Measurements from ENCODE around the gene ZNF474.

The ZNF474 gene

DNA sequence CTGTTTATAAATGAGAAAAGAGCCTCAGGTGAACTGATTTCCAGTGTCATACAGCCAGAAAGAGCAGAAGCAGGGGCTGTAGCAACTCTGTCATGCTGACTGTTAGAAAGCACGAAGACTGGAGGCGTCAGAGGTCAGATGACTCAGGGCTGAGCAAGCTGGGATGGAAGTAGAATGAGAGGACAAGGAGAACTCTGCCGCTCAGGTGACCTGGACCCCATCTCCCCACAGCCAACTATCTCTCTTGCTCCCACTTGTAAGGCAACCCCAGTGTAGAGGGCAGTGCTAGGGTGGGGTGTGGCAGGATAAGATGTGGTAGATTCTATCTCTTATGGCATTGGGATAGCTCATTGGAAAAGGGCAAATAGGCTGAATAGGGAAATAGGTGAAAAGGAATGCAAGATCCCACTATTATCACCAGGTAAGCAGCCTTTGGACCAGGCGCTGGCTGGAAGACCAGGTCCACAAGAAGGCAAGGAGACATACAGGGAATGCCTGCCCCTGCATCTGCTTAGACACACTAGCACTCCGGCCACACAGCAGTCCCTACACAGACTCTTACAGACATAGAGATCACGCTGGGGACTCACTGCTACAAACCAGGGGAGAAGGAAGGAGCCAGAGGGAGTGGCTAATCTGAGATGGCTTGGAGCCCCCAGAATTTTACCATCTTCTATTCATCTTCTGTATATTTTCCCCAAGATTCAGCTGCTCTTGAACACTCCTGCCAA lies 30.1 kb upstream of the ZNF474 start:
- Histone ChIP-seq H3K36me3 (ENCODE audit: control insufficient read depth in 2 of 2, insufficient read depth in 2 of 2, low read length in 2 of 2) (no peaks in the 10 kb centered on the region), H3K9me3 (ENCODE audit: control insufficient read depth in 2 of 2, low read length in 2 of 2) (no peaks in the 10 kb centered on the region), H3K9ac (ENCODE audit: low read depth in 1 of 2, low read length in 2 of 2) (no peak overlapping the region), H3K4me3 (ENCODE audit: low read length in 2 of 2) (no peak overlapping the region), H3K4me1 (ENCODE audit: control insufficient read depth in 2 of 2, insufficient read depth in 2 of 2, low read length in 2 of 2) (no peaks in the 10 kb centered on the region), H3K27me3 (ENCODE audit: control insufficient read depth in 2 of 2, insufficient read depth in 2 of 2, low read length in 2 of 2) (no peaks in the 10 kb centered on the region), H3K27ac (ENCODE audit: low read depth in 2 of 2, low read length in 2 of 2) (no peak overlapping the region)

DNA sequence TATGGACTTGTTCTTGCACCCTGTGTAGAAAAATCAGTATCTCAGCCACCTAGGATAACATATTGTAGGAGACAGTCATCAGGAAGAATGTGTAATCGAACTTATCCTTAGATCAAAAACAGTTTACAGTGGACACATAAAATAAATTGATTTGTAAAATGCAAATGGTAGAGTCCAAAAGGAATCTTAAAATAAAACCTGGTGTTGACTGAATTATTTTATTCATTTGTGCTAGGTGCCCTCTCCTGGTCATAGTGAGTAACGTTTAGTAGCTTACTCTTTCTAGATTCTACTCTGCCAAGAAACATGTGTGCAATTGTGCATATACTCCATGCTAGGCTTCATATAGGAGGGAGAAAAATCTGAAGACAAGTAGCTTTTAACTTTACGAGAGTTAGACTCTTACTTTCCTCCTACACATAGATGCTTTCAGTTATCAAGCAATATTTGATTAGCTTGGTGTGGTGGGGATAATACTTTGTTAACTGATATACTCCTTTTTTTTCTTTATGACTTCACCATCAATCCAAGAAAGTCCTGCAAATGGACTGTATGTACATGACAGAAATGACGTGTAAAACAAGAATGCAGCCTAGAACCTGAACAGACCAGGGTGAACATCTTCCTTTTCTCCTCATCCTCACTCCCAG lies 27.6 kb upstream of the ZNF474 start:
- no peaks in the 10 kb centered on the region for H3K27me3 ChIP-seq (ENCODE audit: control insufficient read depth in 2 of 2, insufficient read depth in 2 of 2, low read length in 2 of 2)
- no peaks in the 10 kb centered on the region for H3K36me3 ChIP-seq (ENCODE audit: control insufficient read depth in 2 of 2, insufficient read depth in 2 of 2, low read length in 2 of 2)
- no peak overlapping the region for H3K27ac ChIP-seq (ENCODE audit: low read depth in 2 of 2, low read length in 2 of 2)
- H3K9me3 ChIP-seq (ENCODE audit: control insufficient read depth in 2 of 2, low read length in 2 of 2) = no peaks in the 10 kb centered on the region
- H3K4me1 ChIP-seq (ENCODE audit: control insufficient read depth in 2 of 2, insufficient read depth in 2 of 2, low read length in 2 of 2) = no peaks in the 10 kb centered on the region
- H3K4me3 ChIP-seq (ENCODE audit: low read length in 2 of 2) = no peak overlapping the region
- no peak overlapping the region for H3K9ac ChIP-seq (ENCODE audit: low read depth in 1 of 2, low read length in 2 of 2)

DNA sequence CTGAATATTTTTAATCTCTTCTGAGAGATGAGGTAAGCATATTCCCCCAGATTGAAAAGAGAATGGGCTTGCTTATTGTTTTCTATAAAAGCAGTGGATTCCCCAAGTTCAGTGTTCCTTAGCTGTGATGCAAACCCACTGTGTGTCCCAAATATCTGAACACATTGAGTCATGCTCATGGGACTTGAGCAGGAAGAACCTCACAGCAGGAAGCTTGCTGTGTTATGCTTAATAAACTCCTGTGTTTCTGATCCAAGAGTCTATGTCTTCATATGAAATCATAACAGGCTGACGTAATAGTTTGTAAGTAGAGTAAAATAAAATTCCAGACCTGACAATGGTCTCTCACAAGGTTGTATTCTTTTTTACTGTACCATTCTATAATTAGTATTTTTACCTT lies 26.5 kb upstream of the ZNF474 start:
- H3K27ac ChIP-seq (ENCODE audit: low read depth in 2 of 2, low read length in 2 of 2) = no peak overlapping the region
- no peaks in the 10 kb centered on the region for H3K9me3 ChIP-seq (ENCODE audit: control insufficient read depth in 2 of 2, low read length in 2 of 2)
- H3K4me3 ChIP-seq (ENCODE audit: low read length in 2 of 2) = no peak overlapping the region
- no peaks in the 10 kb centered on the region for H3K27me3 ChIP-seq (ENCODE audit: control insufficient read depth in 2 of 2, insufficient read depth in 2 of 2, low read length in 2 of 2)
- no peaks in the 10 kb centered on the region for H3K36me3 ChIP-seq (ENCODE audit: control insufficient read depth in 2 of 2, insufficient read depth in 2 of 2, low read length in 2 of 2)
- H3K9ac ChIP-seq (ENCODE audit: low read depth in 1 of 2, low read length in 2 of 2) = no peak overlapping the region
- no peaks in the 10 kb centered on the region for H3K4me1 ChIP-seq (ENCODE audit: control insufficient read depth in 2 of 2, insufficient read depth in 2 of 2, low read length in 2 of 2)

DNA sequence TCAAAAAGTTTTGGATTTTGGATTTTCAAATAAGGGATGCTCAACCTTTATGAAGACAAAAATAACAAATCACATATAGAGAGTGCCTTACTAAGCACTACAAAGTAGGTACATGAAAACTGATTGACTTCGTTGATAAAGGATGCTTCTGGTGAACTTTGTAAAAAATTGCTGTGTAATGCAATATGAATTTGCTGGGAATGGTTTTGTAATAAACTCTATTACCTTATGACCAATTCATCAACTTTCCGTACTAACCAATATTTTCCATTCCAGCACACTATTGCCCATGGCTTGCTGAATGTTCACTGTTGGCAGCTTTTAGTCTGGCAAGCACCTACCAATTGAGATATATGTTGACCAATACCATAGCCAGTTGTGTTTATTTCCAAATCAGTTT lies 23.4 kb upstream of the ZNF474 start:
- Histone ChIP-seq H3K4me1 (ENCODE audit: control insufficient read depth in 2 of 2, insufficient read depth in 2 of 2, low read length in 2 of 2) (no peaks in the 10 kb centered on the region), H3K9me3 (ENCODE audit: control insufficient read depth in 2 of 2, low read length in 2 of 2) (no peaks in the 10 kb centered on the region), H3K4me3 (ENCODE audit: low read length in 2 of 2) (no peak overlapping the region), H3K36me3 (ENCODE audit: control insufficient read depth in 2 of 2, insufficient read depth in 2 of 2, low read length in 2 of 2) (no peaks in the 10 kb centered on the region), H3K27ac (ENCODE audit: low read depth in 2 of 2, low read length in 2 of 2) (no peak overlapping the region), H3K9ac (ENCODE audit: low read depth in 1 of 2, low read length in 2 of 2) (no peak overlapping the region), H3K27me3 (ENCODE audit: control insufficient read depth in 2 of 2, insufficient read depth in 2 of 2, low read length in 2 of 2) (no peaks in the 10 kb centered on the region)

DNA sequence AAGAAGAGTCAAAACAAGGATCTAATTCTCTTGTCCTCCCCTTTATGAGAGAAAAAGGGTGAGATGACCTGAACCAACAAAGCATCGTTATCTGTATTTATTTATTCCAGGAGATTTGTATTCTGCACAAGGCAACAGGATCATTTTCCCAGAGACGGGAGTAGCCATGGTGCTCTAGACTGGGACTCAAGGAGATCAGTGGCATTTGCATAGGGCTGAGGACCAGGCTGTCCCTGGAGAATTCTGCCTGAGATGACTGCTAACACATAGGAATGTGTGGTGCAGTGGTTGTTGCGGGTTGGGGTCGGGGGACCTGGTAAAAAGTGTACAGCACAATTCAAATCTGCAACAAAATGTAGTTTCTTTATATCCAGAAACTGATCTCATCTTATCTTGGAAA lies 22.3 kb upstream of the ZNF474 start:
- H3K9me3 ChIP-seq (ENCODE audit: control insufficient read depth in 2 of 2, low read length in 2 of 2) = no peaks in the 10 kb centered on the region
- no peaks in the 10 kb centered on the region for H3K36me3 ChIP-seq (ENCODE audit: control insufficient read depth in 2 of 2, insufficient read depth in 2 of 2, low read length in 2 of 2)
- H3K27ac ChIP-seq (ENCODE audit: low read depth in 2 of 2, low read length in 2 of 2) = no peak overlapping the region
- no peaks in the 10 kb centered on the region for H3K4me1 ChIP-seq (ENCODE audit: control insufficient read depth in 2 of 2, insufficient read depth in 2 of 2, low read length in 2 of 2)
- no peak overlapping the region for H3K9ac ChIP-seq (ENCODE audit: low read depth in 1 of 2, low read length in 2 of 2)
- H3K4me3 ChIP-seq (ENCODE audit: low read length in 2 of 2) = no peak overlapping the region
- no peaks in the 10 kb centered on the region for H3K27me3 ChIP-seq (ENCODE audit: control insufficient read depth in 2 of 2, insufficient read depth in 2 of 2, low read length in 2 of 2)

DNA sequence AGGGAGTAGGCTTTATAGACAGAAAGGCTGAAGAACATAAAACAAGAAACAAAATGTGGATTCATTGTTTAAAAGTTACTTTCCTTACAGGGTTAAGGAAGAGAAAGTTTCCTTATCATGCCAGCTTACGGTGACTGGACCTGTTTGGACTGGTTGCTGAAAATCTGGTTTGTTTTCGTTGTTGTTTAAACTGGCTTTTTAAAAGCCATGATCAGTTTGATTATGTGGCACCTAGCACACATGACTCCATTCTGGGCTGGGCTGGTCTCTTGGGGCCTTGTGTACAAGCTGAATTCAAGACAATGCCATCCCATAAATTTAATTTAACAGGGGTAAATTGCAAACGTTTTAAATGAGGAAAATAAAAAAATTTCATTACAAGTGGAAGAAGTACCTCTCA lies 18.4 kb upstream of the ZNF474 start:
- Histone ChIP-seq H3K36me3 (ENCODE audit: control insufficient read depth in 2 of 2, insufficient read depth in 2 of 2, low read length in 2 of 2) (no peaks in the 10 kb centered on the region), H3K27me3 (ENCODE audit: control insufficient read depth in 2 of 2, insufficient read depth in 2 of 2, low read length in 2 of 2) (no peaks in the 10 kb centered on the region), H3K4me3 (ENCODE audit: low read length in 2 of 2) (no peak overlapping the region), H3K4me1 (ENCODE audit: control insufficient read depth in 2 of 2, insufficient read depth in 2 of 2, low read length in 2 of 2) (no peaks in the 10 kb centered on the region), H3K9ac (ENCODE audit: low read depth in 1 of 2, low read length in 2 of 2) (no peak overlapping the region), H3K9me3 (ENCODE audit: control insufficient read depth in 2 of 2, low read length in 2 of 2) (no peaks in the 10 kb centered on the region), H3K27ac (ENCODE audit: low read depth in 2 of 2, low read length in 2 of 2) (no peak overlapping the region)

DNA sequence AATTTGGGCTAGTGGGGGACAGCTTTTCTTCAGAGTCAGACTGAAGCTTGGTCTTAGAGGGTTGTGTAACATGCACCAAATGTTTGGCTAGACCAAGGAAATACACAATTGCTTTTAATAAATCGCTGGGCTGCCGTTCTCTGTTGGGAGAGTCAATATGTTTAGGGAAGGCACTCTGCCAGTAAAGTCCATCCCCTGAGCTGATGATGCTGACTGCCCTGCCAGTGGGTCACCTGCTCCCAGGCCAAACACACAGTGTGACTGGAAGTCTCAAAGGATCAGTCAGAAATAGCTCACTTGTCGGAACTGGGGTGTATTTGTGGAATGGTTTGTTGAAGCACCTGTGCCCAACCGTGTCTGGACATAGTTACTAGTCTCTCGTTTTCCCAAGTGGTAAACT lies 17.9 kb upstream of the ZNF474 start:
- no peaks in the 10 kb centered on the region for H3K9me3 ChIP-seq (ENCODE audit: control insufficient read depth in 2 of 2, low read length in 2 of 2)
- H3K27me3 ChIP-seq (ENCODE audit: control insufficient read depth in 2 of 2, insufficient read depth in 2 of 2, low read length in 2 of 2) = no peaks in the 10 kb centered on the region
- H3K4me1 ChIP-seq (ENCODE audit: control insufficient read depth in 2 of 2, insufficient read depth in 2 of 2, low read length in 2 of 2) = no peaks in the 10 kb centered on the region
- no peak overlapping the region for H3K4me3 ChIP-seq (ENCODE audit: low read length in 2 of 2)
- no peak overlapping the region for H3K27ac ChIP-seq (ENCODE audit: low read depth in 2 of 2, low read length in 2 of 2)
- H3K9ac ChIP-seq (ENCODE audit: low read depth in 1 of 2, low read length in 2 of 2) = no peak overlapping the region
- H3K36me3 ChIP-seq (ENCODE audit: control insufficient read depth in 2 of 2, insufficient read depth in 2 of 2, low read length in 2 of 2) = no peaks in the 10 kb centered on the region

DNA sequence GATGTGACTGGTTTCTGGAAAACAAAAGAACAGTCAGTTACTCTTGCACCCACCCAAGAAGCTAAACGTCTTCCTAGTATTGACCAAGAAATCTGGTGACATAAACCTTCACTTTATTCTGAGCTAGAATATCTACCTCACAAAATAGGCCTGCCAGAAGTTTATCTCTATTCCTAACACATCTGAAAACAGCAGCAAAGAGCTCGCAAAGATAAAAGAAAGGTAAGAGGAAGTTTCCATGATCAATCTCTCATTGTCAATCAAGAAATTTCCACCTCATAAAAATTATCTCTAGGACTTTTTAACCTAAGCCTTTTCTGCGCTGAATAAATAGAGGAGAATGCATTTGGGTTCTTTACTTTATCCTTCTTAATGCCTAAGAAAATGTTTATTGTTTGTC lies 17.3 kb upstream of the ZNF474 start:
- Histone ChIP-seq H3K27ac (ENCODE audit: low read depth in 2 of 2, low read length in 2 of 2) (no peak overlapping the region), H3K4me3 (ENCODE audit: low read length in 2 of 2) (no peak overlapping the region), H3K27me3 (ENCODE audit: control insufficient read depth in 2 of 2, insufficient read depth in 2 of 2, low read length in 2 of 2) (no peaks in the 10 kb centered on the region)

DNA sequence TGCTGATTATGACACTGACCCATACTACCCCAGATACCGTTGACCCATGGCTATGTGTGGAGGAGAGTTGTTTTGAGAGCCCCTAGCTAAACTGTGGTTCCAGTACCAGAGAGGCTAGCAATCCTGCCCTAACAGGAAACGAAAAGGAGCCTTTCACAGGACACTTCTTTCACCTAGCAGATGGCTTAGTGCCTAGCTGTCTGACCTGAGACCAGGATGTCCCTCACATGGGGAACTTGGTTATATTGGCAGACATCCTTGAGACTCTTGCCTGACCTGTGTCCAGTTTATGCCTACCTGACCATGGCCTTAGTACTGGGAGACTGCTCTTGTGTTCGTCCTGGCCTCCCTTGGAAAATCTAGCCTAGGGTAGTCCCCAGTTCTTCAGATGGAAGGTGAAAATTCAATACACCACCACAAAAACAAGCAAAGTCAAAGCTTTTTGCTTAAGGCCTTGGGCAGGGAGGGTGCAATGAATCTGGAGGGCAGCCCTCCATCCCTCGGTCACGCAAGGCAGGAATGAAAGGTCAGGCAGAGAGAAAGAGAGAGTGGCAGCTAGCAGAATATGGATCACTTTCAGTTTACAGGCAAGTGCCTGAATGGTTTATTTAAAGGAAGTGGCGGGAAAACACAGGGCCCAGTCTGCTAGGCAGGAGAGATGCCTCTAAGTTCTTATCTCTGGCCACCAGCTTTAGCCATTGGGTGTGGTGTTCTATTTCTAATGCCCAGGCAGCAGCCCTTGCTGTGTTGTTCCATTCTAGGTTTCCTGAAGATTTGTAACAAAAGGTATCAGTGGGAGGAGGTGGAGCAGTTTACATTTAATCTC lies 16.4 kb upstream of the ZNF474 start:
- Histone ChIP-seq H3K27ac (ENCODE audit: low read depth in 2 of 2, low read length in 2 of 2) (no peak overlapping the region), H3K27me3 (ENCODE audit: control insufficient read depth in 2 of 2, insufficient read depth in 2 of 2, low read length in 2 of 2) (no peaks in the 10 kb centered on the region), H3K9me3 (ENCODE audit: control insufficient read depth in 2 of 2, low read length in 2 of 2) (no peaks in the 10 kb centered on the region), H3K4me1 (ENCODE audit: control insufficient read depth in 2 of 2, insufficient read depth in 2 of 2, low read length in 2 of 2) (no peaks in the 10 kb centered on the region), H3K4me3 (ENCODE audit: low read length in 2 of 2) (no peak overlapping the region), H3K36me3 (ENCODE audit: control insufficient read depth in 2 of 2, insufficient read depth in 2 of 2, low read length in 2 of 2) (no peaks in the 10 kb centered on the region), H3K9ac (ENCODE audit: low read depth in 1 of 2, low read length in 2 of 2) (no peak overlapping the region)

More for the DNA sequence above, 17.3 kb upstream of the ZNF474 start:
- H3K36me3 ChIP-seq (ENCODE audit: control insufficient read depth in 2 of 2, insufficient read depth in 2 of 2, low read length in 2 of 2) = no peaks in the 10 kb centered on the region
- no peaks in the 10 kb centered on the region for H3K9me3 ChIP-seq (ENCODE audit: control insufficient read depth in 2 of 2, low read length in 2 of 2)
- no peak overlapping the region for H3K9ac ChIP-seq (ENCODE audit: low read depth in 1 of 2, low read length in 2 of 2)
- no peaks in the 10 kb centered on the region for H3K4me1 ChIP-seq (ENCODE audit: control insufficient read depth in 2 of 2, insufficient read depth in 2 of 2, low read length in 2 of 2)

DNA sequence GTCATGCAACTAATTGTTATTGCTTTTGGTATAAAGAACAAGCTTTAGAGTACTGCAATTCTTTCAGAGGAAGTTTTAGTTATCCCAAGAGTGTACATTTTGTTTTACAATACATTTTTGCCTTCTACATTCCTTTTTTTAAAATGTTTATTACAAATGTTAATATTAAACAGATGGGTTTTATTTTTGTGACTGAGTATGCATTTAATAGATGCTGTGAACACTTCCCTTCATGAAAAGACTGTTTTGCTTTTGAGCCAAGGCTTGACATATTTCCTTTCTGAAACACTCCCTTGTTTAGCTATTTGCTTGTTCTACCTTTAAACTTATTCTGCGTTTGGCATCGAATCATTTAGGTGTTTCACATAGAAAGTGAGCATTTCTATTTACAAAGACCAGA lies 14.8 kb upstream of the ZNF474 start:
- H3K9me3 ChIP-seq (ENCODE audit: control insufficient read depth in 2 of 2, low read length in 2 of 2) = no peaks in the 10 kb centered on the region
- no peaks in the 10 kb centered on the region for H3K27me3 ChIP-seq (ENCODE audit: control insufficient read depth in 2 of 2, insufficient read depth in 2 of 2, low read length in 2 of 2)
- no peak overlapping the region for H3K4me3 ChIP-seq (ENCODE audit: low read length in 2 of 2)
- no peak overlapping the region for H3K9ac ChIP-seq (ENCODE audit: low read depth in 1 of 2, low read length in 2 of 2)
- H3K4me1 ChIP-seq (ENCODE audit: control insufficient read depth in 2 of 2, insufficient read depth in 2 of 2, low read length in 2 of 2) = no peaks in the 10 kb centered on the region
- H3K36me3 ChIP-seq (ENCODE audit: control insufficient read depth in 2 of 2, insufficient read depth in 2 of 2, low read length in 2 of 2) = no peaks in the 10 kb centered on the region
- H3K27ac ChIP-seq (ENCODE audit: low read depth in 2 of 2, low read length in 2 of 2) = no peak overlapping the region
